WTC11 (cell line): ENCODE measurements around the gene UBTD1.

ENCODE experiments used
- CREM ChIP-seq: sonication (generic); formaldehyde crosslinking; IDR thresholded peaks from 2 replicates; pipeline ENCODE4 v1.8.1; 2022; ENCODE audit warnings: mild to moderate bottlenecking, missing genetic modification reagents, moderate library complexity
- ETV6 ChIP-seq: sonication (generic); formaldehyde crosslinking; IDR thresholded peaks from 2 replicates; pipeline ENCODE4 v1.8.1; 2022; ENCODE audit warnings: mild to moderate bottlenecking, missing genetic modification reagents
- FOXJ3 ChIP-seq: sonication (generic); formaldehyde crosslinking; IDR thresholded peaks from 2 replicates; pipeline ENCODE4 v1.9.0; 2021; ENCODE audit warnings: missing genetic modification reagents, mild to moderate bottlenecking, borderline replicate concordance
- RELA ChIP-seq: sonication (generic); formaldehyde crosslinking; IDR thresholded peaks from 2 replicates; pipeline ENCODE4 v1.8.1; 2022; ENCODE audit warnings: missing genetic modification reagents, mild to moderate bottlenecking, borderline replicate concordance
- TF ChIP-seq, protein P1 (sequence below): fragments of 200-600 bp; IDR thresholded peaks from 2 replicates; pipeline ENCODE4 v1.8.0; 2022; ENCODE audit warnings: antibody characterized with exemption
- TF ChIP-seq, protein P2 (sequence below): sonication (generic); formaldehyde crosslinking; IDR thresholded peaks from 2 replicates; pipeline ENCODE4 v1.8.0; 2022; ENCODE audit warnings: mild to moderate bottlenecking, missing genetic modification reagents
- TF ChIP-seq, protein P3 (sequence below): sonication (generic); formaldehyde crosslinking; IDR thresholded peaks from 2 replicates; pipeline ENCODE4 v1.8.1; 2023; ENCODE audit warnings: mild to moderate bottlenecking, missing genetic modification reagents, borderline replicate concordance
- TF ChIP-seq, protein P4 (sequence below): sonication (generic); formaldehyde crosslinking; IDR thresholded peaks from 2 replicates; pipeline ENCODE4 v1.8.0; 2022; ENCODE audit warnings: mild to moderate bottlenecking, missing genetic modification reagents

DNA sequence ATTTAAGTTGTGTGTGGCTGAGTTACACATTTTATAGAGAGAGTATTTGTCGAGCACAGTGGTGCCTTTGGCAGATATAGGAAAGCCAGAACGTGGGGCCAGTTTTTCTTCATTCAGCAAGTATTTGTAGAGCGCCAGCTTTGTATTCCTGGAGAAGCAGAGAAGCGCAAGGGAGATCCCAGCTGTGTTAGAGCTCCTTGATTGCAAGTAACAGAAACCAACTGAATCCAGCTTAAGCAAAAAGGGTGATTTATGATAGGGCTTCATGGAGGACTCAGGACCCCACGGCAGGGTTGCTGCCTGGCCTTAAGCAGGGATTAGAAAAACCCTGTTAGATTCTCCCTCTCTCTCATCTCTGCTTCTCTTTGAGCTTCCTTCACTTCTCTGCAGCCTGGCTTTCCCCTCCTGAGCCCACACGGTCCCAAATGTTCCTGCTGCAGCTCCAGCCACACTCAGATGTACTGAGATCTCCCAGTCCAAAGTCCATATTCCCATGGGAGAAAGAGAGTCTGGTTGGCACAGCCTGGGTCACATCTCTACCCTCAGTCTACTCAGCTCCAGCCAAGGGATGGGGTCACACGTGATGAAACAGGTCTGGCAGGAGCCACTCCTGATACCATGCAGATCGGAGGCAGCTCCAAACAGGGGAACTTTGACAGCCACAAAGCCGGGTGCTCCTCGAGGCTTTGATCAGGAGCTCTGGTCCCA, 16.7 kb downstream of the UBTD1 start:
- TF ChIP-seq, protein P1, sequence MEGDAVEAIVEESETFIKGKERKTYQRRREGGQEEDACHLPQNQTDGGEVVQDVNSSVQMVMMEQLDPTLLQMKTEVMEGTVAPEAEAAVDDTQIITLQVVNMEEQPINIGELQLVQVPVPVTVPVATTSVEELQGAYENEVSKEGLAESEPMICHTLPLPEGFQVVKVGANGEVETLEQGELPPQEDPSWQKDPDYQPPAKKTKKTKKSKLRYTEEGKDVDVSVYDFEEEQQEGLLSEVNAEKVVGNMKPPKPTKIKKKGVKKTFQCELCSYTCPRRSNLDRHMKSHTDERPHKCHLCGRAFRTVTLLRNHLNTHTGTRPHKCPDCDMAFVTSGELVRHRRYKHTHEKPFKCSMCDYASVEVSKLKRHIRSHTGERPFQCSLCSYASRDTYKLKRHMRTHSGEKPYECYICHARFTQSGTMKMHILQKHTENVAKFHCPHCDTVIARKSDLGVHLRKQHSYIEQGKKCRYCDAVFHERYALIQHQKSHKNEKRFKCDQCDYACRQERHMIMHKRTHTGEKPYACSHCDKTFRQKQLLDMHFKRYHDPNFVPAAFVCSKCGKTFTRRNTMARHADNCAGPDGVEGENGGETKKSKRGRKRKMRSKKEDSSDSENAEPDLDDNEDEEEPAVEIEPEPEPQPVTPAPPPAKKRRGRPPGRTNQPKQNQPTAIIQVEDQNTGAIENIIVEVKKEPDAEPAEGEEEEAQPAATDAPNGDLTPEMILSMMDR, result no peak
- TF ChIP-seq, protein P2, sequence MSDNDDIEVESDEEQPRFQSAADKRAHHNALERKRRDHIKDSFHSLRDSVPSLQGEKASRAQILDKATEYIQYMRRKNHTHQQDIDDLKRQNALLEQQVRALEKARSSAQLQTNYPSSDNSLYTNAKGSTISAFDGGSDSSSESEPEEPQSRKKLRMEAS (CRISPR knock-in tag), result no peak
- TF ChIP-seq, protein P3, sequence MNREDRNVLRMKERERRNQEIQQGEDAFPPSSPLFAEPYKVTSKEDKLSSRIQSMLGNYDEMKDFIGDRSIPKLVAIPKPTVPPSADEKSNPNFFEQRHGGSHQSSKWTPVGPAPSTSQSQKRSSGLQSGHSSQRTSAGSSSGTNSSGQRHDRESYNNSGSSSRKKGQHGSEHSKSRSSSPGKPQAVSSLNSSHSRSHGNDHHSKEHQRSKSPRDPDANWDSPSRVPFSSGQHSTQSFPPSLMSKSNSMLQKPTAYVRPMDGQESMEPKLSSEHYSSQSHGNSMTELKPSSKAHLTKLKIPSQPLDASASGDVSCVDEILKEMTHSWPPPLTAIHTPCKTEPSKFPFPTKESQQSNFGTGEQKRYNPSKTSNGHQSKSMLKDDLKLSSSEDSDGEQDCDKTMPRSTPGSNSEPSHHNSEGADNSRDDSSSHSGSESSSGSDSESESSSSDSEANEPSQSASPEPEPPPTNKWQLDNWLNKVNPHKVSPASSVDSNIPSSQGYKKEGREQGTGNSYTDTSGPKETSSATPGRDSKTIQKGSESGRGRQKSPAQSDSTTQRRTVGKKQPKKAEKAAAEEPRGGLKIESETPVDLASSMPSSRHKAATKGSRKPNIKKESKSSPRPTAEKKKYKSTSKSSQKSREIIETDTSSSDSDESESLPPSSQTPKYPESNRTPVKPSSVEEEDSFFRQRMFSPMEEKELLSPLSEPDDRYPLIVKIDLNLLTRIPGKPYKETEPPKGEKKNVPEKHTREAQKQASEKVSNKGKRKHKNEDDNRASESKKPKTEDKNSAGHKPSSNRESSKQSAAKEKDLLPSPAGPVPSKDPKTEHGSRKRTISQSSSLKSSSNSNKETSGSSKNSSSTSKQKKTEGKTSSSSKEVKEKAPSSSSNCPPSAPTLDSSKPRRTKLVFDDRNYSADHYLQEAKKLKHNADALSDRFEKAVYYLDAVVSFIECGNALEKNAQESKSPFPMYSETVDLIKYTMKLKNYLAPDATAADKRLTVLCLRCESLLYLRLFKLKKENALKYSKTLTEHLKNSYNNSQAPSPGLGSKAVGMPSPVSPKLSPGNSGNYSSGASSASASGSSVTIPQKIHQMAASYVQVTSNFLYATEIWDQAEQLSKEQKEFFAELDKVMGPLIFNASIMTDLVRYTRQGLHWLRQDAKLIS (CRISPR knock-in tag), result no peak
- TF ChIP-seq RELA (CRISPR knock-in tag) (no peak), ETV6 (CRISPR knock-in tag) (no peak), CREM (no peak), FOXJ3 (CRISPR knock-in tag) (no peak)
- TF ChIP-seq, protein P4, sequence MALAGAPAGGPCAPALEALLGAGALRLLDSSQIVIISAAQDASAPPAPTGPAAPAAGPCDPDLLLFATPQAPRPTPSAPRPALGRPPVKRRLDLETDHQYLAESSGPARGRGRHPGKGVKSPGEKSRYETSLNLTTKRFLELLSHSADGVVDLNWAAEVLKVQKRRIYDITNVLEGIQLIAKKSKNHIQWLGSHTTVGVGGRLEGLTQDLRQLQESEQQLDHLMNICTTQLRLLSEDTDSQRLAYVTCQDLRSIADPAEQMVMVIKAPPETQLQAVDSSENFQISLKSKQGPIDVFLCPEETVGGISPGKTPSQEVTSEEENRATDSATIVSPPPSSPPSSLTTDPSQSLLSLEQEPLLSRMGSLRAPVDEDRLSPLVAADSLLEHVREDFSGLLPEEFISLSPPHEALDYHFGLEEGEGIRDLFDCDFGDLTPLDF (CRISPR knock-in tag), result no peak
